ENCODE measurements around the gene WNT6.

The WNT6 gene

GRCh38 chr2:218920504-218920903 lies 60.9 kb downstream of the WNT6 start:
- Histone ChIP-seq H3K9me3 (ENCODE audit: control insufficient read depth, insufficient read depth, low read length) (0 out of 2 replicates have a peak, but pooled peaks cover 10% of the 10 kb centered on the region), H3K36me3 (ENCODE audit: control insufficient read depth, insufficient read depth, low read length) (no peaks in the 10 kb centered on the region), H3K27ac (ENCODE audit: low read depth, low read length) (no peak overlapping the region), H3K4me1 (ENCODE audit: control insufficient read depth, insufficient read depth, low read length) (no peaks in the 10 kb centered on the region), H3K4me3 (ENCODE audit: low read depth, low read length) (no peak overlapping the region), H3K27me3 (ENCODE audit: control insufficient read depth, insufficient read depth, low read length) (peaks cover 3% of the 10 kb centered on the region; the same call in 1 of the 2 replicates), H3K9ac (ENCODE audit: low read depth, low read length) (no peak overlapping the region)

All from HUES48 (cell line).